ENCODE results near the gene FANCI. TPM values are rescaled to one million over a fixed set of nuclear protein-coding genes. Genes with fewer than 3 reads are reported as not detected.

FANCI gene
- total and polyA plus RNA-seq, 2 experiments from 2014 or later, result 63.6 to 66.8 TPM

DNA sequence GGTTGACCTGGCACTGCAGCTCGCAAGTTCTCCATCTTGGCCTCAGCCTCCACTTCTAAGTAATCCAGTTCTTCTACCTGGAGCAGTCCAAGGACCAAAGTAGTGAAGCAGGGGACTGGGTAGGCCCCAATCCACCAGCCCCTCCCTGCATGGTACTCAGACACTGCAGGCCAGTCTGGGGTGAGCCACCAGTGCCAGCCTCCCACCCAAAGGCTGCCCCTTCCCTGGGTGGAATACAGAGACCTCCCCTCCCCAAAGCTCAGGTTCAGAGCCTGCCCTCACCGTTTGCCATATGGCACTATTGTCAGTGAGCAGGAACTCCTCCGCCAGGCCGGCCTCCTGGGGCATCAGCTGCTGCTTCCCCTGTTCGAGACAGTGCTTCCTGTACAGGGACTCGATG lies 80.0 kb downstream of the FANCI start:
- DNase-seq (ENCODE audit: low spot score) (no peak), ATAC-seq (no peak)
- no peaks in the 10 kb centered on the region for H3F3A ChIP-seq (replicated peaks; ENCODE audit: low read depth)
- TF ChIP-seq, protein P1, sequence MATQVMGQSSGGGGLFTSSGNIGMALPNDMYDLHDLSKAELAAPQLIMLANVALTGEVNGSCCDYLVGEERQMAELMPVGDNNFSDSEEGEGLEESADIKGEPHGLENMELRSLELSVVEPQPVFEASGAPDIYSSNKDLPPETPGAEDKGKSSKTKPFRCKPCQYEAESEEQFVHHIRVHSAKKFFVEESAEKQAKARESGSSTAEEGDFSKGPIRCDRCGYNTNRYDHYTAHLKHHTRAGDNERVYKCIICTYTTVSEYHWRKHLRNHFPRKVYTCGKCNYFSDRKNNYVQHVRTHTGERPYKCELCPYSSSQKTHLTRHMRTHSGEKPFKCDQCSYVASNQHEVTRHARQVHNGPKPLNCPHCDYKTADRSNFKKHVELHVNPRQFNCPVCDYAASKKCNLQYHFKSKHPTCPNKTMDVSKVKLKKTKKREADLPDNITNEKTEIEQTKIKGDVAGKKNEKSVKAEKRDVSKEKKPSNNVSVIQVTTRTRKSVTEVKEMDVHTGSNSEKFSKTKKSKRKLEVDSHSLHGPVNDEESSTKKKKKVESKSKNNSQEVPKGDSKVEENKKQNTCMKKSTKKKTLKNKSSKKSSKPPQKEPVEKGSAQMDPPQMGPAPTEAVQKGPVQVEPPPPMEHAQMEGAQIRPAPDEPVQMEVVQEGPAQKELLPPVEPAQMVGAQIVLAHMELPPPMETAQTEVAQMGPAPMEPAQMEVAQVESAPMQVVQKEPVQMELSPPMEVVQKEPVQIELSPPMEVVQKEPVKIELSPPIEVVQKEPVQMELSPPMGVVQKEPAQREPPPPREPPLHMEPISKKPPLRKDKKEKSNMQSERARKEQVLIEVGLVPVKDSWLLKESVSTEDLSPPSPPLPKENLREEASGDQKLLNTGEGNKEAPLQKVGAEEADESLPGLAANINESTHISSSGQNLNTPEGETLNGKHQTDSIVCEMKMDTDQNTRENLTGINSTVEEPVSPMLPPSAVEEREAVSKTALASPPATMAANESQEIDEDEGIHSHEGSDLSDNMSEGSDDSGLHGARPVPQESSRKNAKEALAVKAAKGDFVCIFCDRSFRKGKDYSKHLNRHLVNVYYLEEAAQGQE (IDR thresholded peaks at IDR 0.05; ENCODE audit: unreplicated experiment), result no peak
- H3K36me3 ChIP-seq (ENCODE audit: insufficient read depth), result peaks cover 60% of the 10 kb centered on the region
- H2AFZ ChIP-seq, result no peak overlapping the region
- H3K4me3 Mint-ChIP-seq, result no peak overlapping the region
- H3K27ac Mint-ChIP-seq, result no peak overlapping the region
- H4K20me1 ChIP-seq (replicated peaks; ENCODE audit: insufficient read depth), result peaks cover 29% of the 10 kb centered on the region
- H3K9me3 Mint-ChIP-seq, result no peaks in the 10 kb centered on the region; the same call in 2 of the 3 replicates
- no peaks in the 10 kb centered on the region for H3K79me2 ChIP-seq (replicated peaks; ENCODE audit: insufficient read depth)
- no peaks in the 10 kb centered on the region for H3K4me1 Mint-ChIP-seq
- no peak overlapping the region for H3K4me2 ChIP-seq
- H3K36me3 Mint-ChIP-seq (ENCODE audit: low read depth), result peaks cover 89% of the 10 kb centered on the region
- no peak overlapping the region for H3K4me3 ChIP-seq
- peaks cover 13% of the 10 kb centered on the region for H3K27me3 Mint-ChIP-seq (ENCODE audit: insufficient read depth, low read depth, poor library complexity)
- no peaks in the 10 kb centered on the region for H3K4me1 ChIP-seq (ENCODE audit: insufficient read depth)
- no peaks in the 10 kb centered on the region for H3K27me3 ChIP-seq (ENCODE audit: insufficient read depth)
- H3K9me2 ChIP-seq (ENCODE audit: insufficient read depth), result no peaks in the 10 kb centered on the region
- no peak overlapping the region for H3K27ac ChIP-seq (ENCODE audit: low read depth)

DNA sequence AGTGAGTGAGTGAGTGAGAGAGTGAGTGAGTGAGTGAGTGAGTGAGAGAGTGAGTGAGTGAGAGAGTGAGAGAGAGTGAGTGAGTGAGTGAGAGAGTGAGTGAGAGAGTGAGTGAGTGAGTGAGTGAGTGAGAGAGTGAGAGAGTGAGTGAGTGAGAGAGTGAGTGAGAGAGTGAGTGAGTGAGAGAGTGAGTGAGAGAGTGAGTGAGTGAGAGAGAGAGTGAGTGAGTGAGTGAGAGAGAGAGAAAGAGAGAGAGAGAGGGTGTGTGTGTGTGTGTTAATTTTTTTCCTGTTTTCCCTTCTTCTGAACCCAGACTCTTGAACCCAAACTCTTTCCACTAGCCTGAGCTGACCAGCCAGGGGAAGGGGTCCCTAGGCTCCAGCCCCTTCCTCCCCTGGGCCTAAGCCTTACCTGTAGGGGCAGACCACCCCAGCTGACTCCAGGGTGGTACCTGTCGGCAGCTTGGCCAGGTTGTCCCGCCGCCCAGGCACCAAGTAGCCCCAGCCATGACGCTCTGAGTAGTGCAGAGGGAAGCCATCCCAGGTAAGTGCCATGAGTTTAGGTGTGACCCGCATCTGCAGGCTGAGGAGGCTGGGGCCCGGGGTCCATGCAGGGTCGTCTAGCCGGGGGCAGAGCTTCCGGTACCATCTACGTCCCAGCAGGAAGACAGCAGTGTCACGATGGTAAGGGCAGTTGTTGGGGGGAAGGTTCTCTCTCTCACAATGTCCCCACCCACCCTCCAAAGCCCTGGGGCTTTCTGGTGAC lies 81.4 kb downstream of the FANCI start:
- no peak overlapping the region for H3K27ac Mint-ChIP-seq
- H3K79me2 ChIP-seq (replicated peaks; ENCODE audit: insufficient read depth), result 0 out of 2 replicates have a peak, but pooled peaks cover 2% of the 10 kb centered on the region
- TF ChIP-seq, protein P1 (IDR thresholded peaks at IDR 0.05; ENCODE audit: unreplicated experiment), result no peak
- TF ChIP-seq NANOG (IDR thresholded peaks at IDR 0.05; ENCODE audit: borderline replicate concordance) (no peak), EZH2phosphoT487 (IDR thresholded peaks at IDR 0.05; ENCODE audit: unreplicated experiment) (no peak), JUNB (IDR thresholded peaks at IDR 0.05; ENCODE audit: unreplicated experiment) (no peak), ZNF331 (CRISPR knock-in tag; IDR thresholded peaks at IDR 0.05; ENCODE audit: low read depth) (no peak), EZH2 (IDR thresholded peaks at IDR 0.05; ENCODE audit: low read depth, unreplicated experiment) (no peak), POLR2AphosphoS5 (IDR thresholded peaks at IDR 0.05; ENCODE audit: low read depth) (no peak), ZNF114 (CRISPR knock-in tag; IDR thresholded peaks at IDR 0.05) (no peak), STAT1 (IDR thresholded peaks at IDR 0.05; ENCODE audit: unreplicated experiment) (no peak), CREB1 (CRISPR knock-in tag; IDR thresholded peaks at IDR 0.05; ENCODE audit: low read depth) (no peak)
- TF ChIP-seq, protein P2, sequence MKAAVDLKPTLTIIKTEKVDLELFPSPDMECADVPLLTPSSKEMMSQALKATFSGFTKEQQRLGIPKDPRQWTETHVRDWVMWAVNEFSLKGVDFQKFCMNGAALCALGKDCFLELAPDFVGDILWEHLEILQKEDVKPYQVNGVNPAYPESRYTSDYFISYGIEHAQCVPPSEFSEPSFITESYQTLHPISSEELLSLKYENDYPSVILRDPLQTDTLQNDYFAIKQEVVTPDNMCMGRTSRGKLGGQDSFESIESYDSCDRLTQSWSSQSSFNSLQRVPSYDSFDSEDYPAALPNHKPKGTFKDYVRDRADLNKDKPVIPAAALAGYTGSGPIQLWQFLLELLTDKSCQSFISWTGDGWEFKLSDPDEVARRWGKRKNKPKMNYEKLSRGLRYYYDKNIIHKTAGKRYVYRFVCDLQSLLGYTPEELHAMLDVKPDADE (IDR thresholded peaks at IDR 0.05), result no peak

More for the DNA sequence above, 81.4 kb downstream of the FANCI start:
- H3K4me1 Mint-ChIP-seq, result no peaks in the 10 kb centered on the region
- no peaks in the 10 kb centered on the region; the same call in 2 of the 3 replicates for H3K9me3 Mint-ChIP-seq
- Histone ChIP-seq H3K4me1 (ENCODE audit: insufficient read depth) (no peaks in the 10 kb centered on the region), H4K20me1 (replicated peaks; ENCODE audit: insufficient read depth) (peaks cover 26% of the 10 kb centered on the region), H2AFZ (no peak overlapping the region), H3K4me3 (no peak overlapping the region), H3K4me2 (no peak overlapping the region), H3F3A (replicated peaks; ENCODE audit: low read depth) (no peaks in the 10 kb centered on the region), H3K27ac (ENCODE audit: low read depth) (no peak overlapping the region), H3K36me3 (ENCODE audit: insufficient read depth) (peaks cover 70% of the 10 kb centered on the region), H3K9me2 (ENCODE audit: insufficient read depth) (no peaks in the 10 kb centered on the region), H3K27me3 (ENCODE audit: insufficient read depth) (no peaks in the 10 kb centered on the region)
- DNase-seq (ENCODE audit: low spot score), result no peak
- H3K27me3 Mint-ChIP-seq (ENCODE audit: insufficient read depth, low read depth, poor library complexity), result peaks cover 11% of the 10 kb centered on the region
- no peak overlapping the region for H3K4me3 Mint-ChIP-seq
- peaks cover 90% of the 10 kb centered on the region for H3K36me3 Mint-ChIP-seq (ENCODE audit: low read depth)
- ATAC-seq, result no peak

Measured in GM23338 (cell line).